ENCODE data around the gene VSIG10.

- TF ChIP-seq, protein P1, sequence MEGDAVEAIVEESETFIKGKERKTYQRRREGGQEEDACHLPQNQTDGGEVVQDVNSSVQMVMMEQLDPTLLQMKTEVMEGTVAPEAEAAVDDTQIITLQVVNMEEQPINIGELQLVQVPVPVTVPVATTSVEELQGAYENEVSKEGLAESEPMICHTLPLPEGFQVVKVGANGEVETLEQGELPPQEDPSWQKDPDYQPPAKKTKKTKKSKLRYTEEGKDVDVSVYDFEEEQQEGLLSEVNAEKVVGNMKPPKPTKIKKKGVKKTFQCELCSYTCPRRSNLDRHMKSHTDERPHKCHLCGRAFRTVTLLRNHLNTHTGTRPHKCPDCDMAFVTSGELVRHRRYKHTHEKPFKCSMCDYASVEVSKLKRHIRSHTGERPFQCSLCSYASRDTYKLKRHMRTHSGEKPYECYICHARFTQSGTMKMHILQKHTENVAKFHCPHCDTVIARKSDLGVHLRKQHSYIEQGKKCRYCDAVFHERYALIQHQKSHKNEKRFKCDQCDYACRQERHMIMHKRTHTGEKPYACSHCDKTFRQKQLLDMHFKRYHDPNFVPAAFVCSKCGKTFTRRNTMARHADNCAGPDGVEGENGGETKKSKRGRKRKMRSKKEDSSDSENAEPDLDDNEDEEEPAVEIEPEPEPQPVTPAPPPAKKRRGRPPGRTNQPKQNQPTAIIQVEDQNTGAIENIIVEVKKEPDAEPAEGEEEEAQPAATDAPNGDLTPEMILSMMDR (IDR thresholded peaks at IDR 0.05; ENCODE audit: insufficient read depth, low read length, poor library complexity, severe bottlenecking) = no peak
- TF ChIP-seq EZH2phosphoT487 (conservative IDR thresholded peaks at IDR 0.05; ENCODE audit: low read length) = no peak
Observed at GRCh38 chr12:118068445-118068844, 35.4 kb downstream of the VSIG10 start.
